HepG2 (cell line): Measurements from ENCODE around the gene FIS1. TPM values are rescaled to one million over a fixed set of nuclear protein-coding genes. Genes with fewer than 3 reads are reported as not detected.

Experiments
- ATAC-seq: fragments of 200-7000 bp; cut with Tn5 transposase; 3 replicates; pipeline ENCODE4 v1.9.1; 2020; ENCODE audit warnings: mild to moderate bottlenecking, moderate library complexity
- BruUV-seq: library from RNA; stranded (reverse); fragments of 400-500 nt; replicated peaks from 2 replicates; lab custom pipeline; 2021; lab: Mats Ljungman, UMichigan
- CTCF ChIA-PET: fragments of 300-600 bp; formaldehyde crosslinking; extraction: SDS; loops from one replicate; lab custom pipeline; 2021; ENCODE audit warnings: low total read pairs, inconsistent platforms, low intra/inter-chr PET ratio; lab: Yijun Ruan, JAX
- POLR2A ChIA-PET: fragments of 350-600 bp; sonication (Branson Sonifier 250); formaldehyde crosslinking; loops from one replicate; lab custom pipeline; 2020; ENCODE audit warnings: antibody characterized with exemption, inconsistent platforms; lab: Yijun Ruan, JAX
- DNase-seq: peaks from one replicate; pipeline ENCODE4 v3.0.0-alpha.2; 2015; ENCODE audit warnings: low spot score
- FAIRE-seq: peaks from 3 replicates; lab custom pipeline; 2011; peaks lifted over from hg19 to GRCh38; lab: Jason Lieb, UNC
- H2AFZ ChIP-seq: one replicate; pipeline ENCODE4 v1.6.1; 2011; ENCODE audit warnings: low read length, inconsistent platforms
- H3K27ac ChIP-seq: fragments of 300-600 bp; 3 replicates; pipeline ENCODE4 v1.8.0; 2011; ENCODE audit warnings: mixed run types, mild to moderate bottlenecking, mixed read lengths, low read length, inconsistent platforms; ENCODE audit not compliant: insufficient read depth; ENCODE audit errors: extremely low read length
- H3K27me3 ChIP-seq, 2 experiments: fragments of 200-600 bp in 1 of 2; 2 replicates in 1 of 2; 3 replicates in 1 of 2; pipeline versions ENCODE4 v1.6.0 to v1.8.0; 2011; ENCODE audit warnings: low read length in 2 of 2, mild to moderate bottlenecking in 2 of 2, moderate library complexity in 2 of 2, inconsistent platforms in 1 of 2; ENCODE audit not compliant: insufficient read depth in 2 of 2, control insufficient read depth in 1 of 2
- H3K36me3 ChIP-seq, 2 experiments: fragments of 200-600 bp in 1 of 2; replicated peaks in 1 of 2; 2 replicates in 1 of 2; 3 replicates in 1 of 2; pipeline versions ENCODE4 v1.5.1 to v1.8.0; 2011; ENCODE audit warnings: low read length in 2 of 2, inconsistent platforms in 1 of 2; ENCODE audit not compliant: insufficient read depth in 2 of 2, control insufficient read depth in 1 of 2
- H3K4me1 ChIP-seq: 2 replicates; pipeline ENCODE4 v1.5.1; 2012; ENCODE audit warnings: low read length, inconsistent platforms; ENCODE audit not compliant: insufficient read depth
- H3K4me2 ChIP-seq: 2 replicates; pipeline ENCODE4 v1.6.0; 2011; ENCODE audit warnings: low read depth, low read length, inconsistent platforms
- H3K4me3 ChIP-seq, 3 experiments: fragments of 200-600 bp in 1 of 3; sonication (generic), shearing (Covaris generic) in 1 of 3; replicated peaks in 1 of 3; 2 replicates each; pipeline ENCODE4 v1.5.1; 2011 to 2016; ENCODE audit warnings: low read length in 3 of 3, inconsistent platforms in 2 of 3, low read depth in 2 of 3, mild to moderate bottlenecking in 2 of 3, control low read depth in 1 of 3, mixed read lengths in 1 of 3; ENCODE audit not compliant: insufficient read depth in 1 of 3
- H3K79me2 ChIP-seq: one replicate; pipeline ENCODE4 v1.6.1; 2011; ENCODE audit warnings: low read length, inconsistent platforms; ENCODE audit not compliant: insufficient read depth
- H3K9ac ChIP-seq: 2 replicates; pipeline ENCODE4 v1.6.0; 2011; ENCODE audit warnings: mild to moderate bottlenecking, low read depth, low read length, inconsistent platforms; ENCODE audit not compliant: insufficient read depth
- H3K9me3 ChIP-seq: 2 replicates; pipeline ENCODE4 v1.5.1; 2012; ENCODE audit warnings: mild to moderate bottlenecking, low read length
- H4K20me1 ChIP-seq: 2 replicates; pipeline ENCODE4 v1.6.0; 2011; ENCODE audit warnings: inconsistent platforms, mild to moderate bottlenecking, low read length, moderate library complexity; ENCODE audit not compliant: insufficient read depth
- HNF4A ChIP-seq: sonication (generic); formaldehyde crosslinking; IDR thresholded peaks from 2 replicates; pipeline ENCODE4 v1.4.0; 2020; ENCODE audit warnings: missing genetic modification reagents
- MAFF ChIP-seq: IDR thresholded peaks from 2 replicates; pipeline ENCODE4 v1.6.1; 2011; ENCODE audit warnings: low read depth, low read length, improper control_type of control experiment
- MAFK ChIP-seq, 2 experiments: IDR thresholded peaks in 1 of 2; conservative IDR thresholded peaks in 1 of 2; 2 replicates each; pipeline ENCODE4 v1.6.1; 2011; ENCODE audit warnings: improper control_type of control experiment in 2 of 2, low read length in 2 of 2
- ZNF333 ChIP-seq: sonication (generic); formaldehyde crosslinking; IDR thresholded peaks from 2 replicates; pipeline ENCODE4 v1.4.0; 2020; ENCODE audit warnings: mild to moderate bottlenecking, missing genetic modification reagents, borderline replicate concordance
- ZNF350 ChIP-seq: sonication (generic); formaldehyde crosslinking; IDR thresholded peaks from 2 replicates; pipeline ENCODE4 v1.4.0; 2020; ENCODE audit warnings: mild to moderate bottlenecking, low read depth, missing genetic modification reagents, borderline replicate concordance
- ZNF598 ChIP-seq: sonication (generic); formaldehyde crosslinking; IDR thresholded peaks from 2 replicates; pipeline ENCODE4 v1.5.1; 2020; ENCODE audit warnings: mild to moderate bottlenecking, missing genetic modification reagents, borderline replicate concordance
- ZNF678 ChIP-seq: sonication (generic); formaldehyde crosslinking; IDR thresholded peaks from 2 replicates; pipeline ENCODE4 v1.4.0; 2020; ENCODE audit warnings: mild to moderate bottlenecking, missing genetic modification reagents
- ZNF816 ChIP-seq: sonication (generic); formaldehyde crosslinking; IDR thresholded peaks from 2 replicates; pipeline ENCODE4 v1.8.0; 2022; ENCODE audit warnings: missing genetic modification reagents, mild to moderate bottlenecking, borderline replicate concordance
- WGBS: methylation state at CpG from one replicate; pipeline ENCODE4 v1.1.6; 2017; ENCODE audit warnings: low lambda C conversion rate; 5-methylcytosine and 5-hydroxymethylcytosine counted together
- in situ Hi-C: cut with HindIII; loops from 2 replicates; pipeline ENCODE4 v1.10.0; 2017; ENCODE audit warnings: low pct_unique_long_range_greater_than_20kb; ENCODE audit not compliant: extremely low pct_ligation_motif_present
- intact Hi-C: fragments of 100-400 bp; cut with micrococcal nuclease; formaldehyde crosslinking; loops from one replicate; pipeline ENCODE4 v1.10.0; 2022; ENCODE audit not compliant: unreplicated experiment
- polyA plus RNA-seq, 8 experiments: library from polyadenylated mRNA; depleted of rRNA in 3 of 8; stranded (reverse) in 7 of 8; unstranded in 1 of 8; fragments of >200 nt; fragmentation: Illumina TruSeq in 4 of 8; extraction: Trizol in 4 of 8; gene quantifications; 2 replicates each; pipeline versions ENCODE4 v1.2.1 to v1.2.3, GENCODE V29; 2011 to 2016; ENCODE audit warnings: low read depth in 4 of 8, missing spikeins in 1 of 8, mixed read lengths in 1 of 8; ENCODE audit not compliant: insufficient read depth in 1 of 8
- total RNA-seq, 5 experiments: library from RNA; depleted of rRNA; stranded (reverse); fragments of >200 nt; fragmentation: Illumina TruSeq; extraction: Trizol; gene quantifications; 2 replicates each; pipeline ENCODE4 v1.2.3, GENCODE V29; 2016; ENCODE audit warnings: low read depth in 1 of 5
- TF ChIP-seq, protein P1 (sequence below): sonication (generic); formaldehyde crosslinking; conservative IDR thresholded peaks from 2 replicates; pipeline ENCODE4 v1.4.0; 2020; ENCODE audit warnings: missing genetic modification reagents

FIS1 gene
- total and polyA plus RNA-seq, 2 of the 13 experiments (the other 11 are each of a cell fraction or from before 2014, with no cell fraction given), result 97.5 to 101 TPM

DNA sequence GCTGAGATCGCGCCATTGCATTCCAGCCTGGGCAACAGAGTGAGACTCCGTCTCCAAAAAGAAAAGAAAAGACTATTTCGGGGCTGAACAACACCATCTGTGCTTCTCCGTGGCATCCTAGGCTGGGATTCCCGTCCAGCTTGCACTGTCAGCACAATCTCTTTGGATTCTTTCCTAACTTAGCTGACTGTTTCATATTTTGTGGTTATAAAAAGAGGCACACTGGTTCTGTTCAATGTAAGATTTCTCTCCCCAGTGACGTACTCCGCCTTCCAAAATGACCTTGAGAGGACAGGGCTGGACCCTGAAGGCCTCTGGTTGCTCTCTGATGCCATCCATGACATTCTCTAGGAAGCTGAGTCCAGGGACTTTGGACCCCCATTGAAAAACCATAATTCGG lies 18.2 kb downstream of the FIS1 start:
- ChIA-PET CTCF (no interaction called here), POLR2A (interaction anchor here (3.5 kb wide), 1 partner anchor 11 kb away, joined by 16 read pairs; the partner anchor contains the start of gene CLDN15)
- H2AFZ ChIP-seq, result no peak overlapping the region
- TF ChIP-seq HNF4A (0 out of 2 replicates have a peak, but pooled peaks have one; percentile 9), ZNF333 (no peak), ZNF816 (CRISPR knock-in tag) (no peak), ZNF678 (CRISPR knock-in tag) (no peak), MAFK (conservative IDR thresholded peaks at IDR 0.05 in 1 of 2, IDR thresholded peaks at IDR 0.05 in 1 of 2; ENCODE audit: low read length in 2 of 2) (peak; percentile 54 to 85), MAFF (peak; percentile 80), ZNF598 (no peak), ZNF350 (CRISPR knock-in tag) (no peak)
- TF ChIP-seq, protein P1, sequence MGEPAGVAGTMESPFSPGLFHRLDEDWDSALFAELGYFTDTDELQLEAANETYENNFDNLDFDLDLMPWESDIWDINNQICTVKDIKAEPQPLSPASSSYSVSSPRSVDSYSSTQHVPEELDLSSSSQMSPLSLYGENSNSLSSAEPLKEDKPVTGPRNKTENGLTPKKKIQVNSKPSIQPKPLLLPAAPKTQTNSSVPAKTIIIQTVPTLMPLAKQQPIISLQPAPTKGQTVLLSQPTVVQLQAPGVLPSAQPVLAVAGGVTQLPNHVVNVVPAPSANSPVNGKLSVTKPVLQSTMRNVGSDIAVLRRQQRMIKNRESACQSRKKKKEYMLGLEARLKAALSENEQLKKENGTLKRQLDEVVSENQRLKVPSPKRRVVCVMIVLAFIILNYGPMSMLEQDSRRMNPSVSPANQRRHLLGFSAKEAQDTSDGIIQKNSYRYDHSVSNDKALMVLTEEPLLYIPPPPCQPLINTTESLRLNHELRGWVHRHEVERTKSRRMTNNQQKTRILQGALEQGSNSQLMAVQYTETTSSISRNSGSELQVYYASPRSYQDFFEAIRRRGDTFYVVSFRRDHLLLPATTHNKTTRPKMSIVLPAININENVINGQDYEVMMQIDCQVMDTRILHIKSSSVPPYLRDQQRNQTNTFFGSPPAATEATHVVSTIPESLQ (CRISPR knock-in tag), result no peak
- ATAC-seq (no peak), FAIRE-seq (no peak), DNase-seq (no peak)
- H4K20me1 ChIP-seq, result no peaks in the 10 kb centered on the region
- no TSS peak for BruUV-seq
- H3K27me3 ChIP-seq, result no peaks in the 10 kb centered on the region
- intact Hi-C loops (no loop called here), in situ Hi-C loops (no loop called here)
- H3K79me2 ChIP-seq, result no peaks in the 10 kb centered on the region
- peaks cover 14% of the 10 kb centered on the region for H3K4me1 ChIP-seq
- peaks cover 4 to 34% of the 10 kb centered on the region in 2 experiments; a peak in 4 of 5 replicates for H3K36me3 ChIP-seq
- no peak overlapping the region for H3K27ac ChIP-seq
- H3K9ac ChIP-seq, result no peak overlapping the region
- 95% methylated on average over 9 of the region's 9 CpGs for WGBS
- no peak overlapping the region for H3K4me2 ChIP-seq
- no peaks in the 10 kb centered on the region for H3K9me3 ChIP-seq
- H3K4me3 ChIP-seq, result no peak overlapping the region
